GM12875 (cell line): ENCODE data around the gene TNIK.

Experiments
- H3K4me3 ChIP-seq: one replicate; pipeline ENCODE4 v1.5.1; 2011; ENCODE audit warnings: low read depth, low read length, control low read depth
- CTCF ChIP-seq: IDR thresholded peaks from 2 replicates; pipeline ENCODE4 v1.5.1; 2011; ENCODE audit warnings: low read depth, mild to moderate bottlenecking, control low read depth, inconsistent platforms, low read length, moderate library complexity, borderline replicate concordance; ENCODE audit not compliant: insufficient read depth

The TNIK gene

GRCh38 chr3:171058058-171058457 lies 402.1 kb downstream of the TNIK start:
- TF ChIP-seq CTCF = no peak
- H3K4me3 ChIP-seq = no peak overlapping the region

DNA sequence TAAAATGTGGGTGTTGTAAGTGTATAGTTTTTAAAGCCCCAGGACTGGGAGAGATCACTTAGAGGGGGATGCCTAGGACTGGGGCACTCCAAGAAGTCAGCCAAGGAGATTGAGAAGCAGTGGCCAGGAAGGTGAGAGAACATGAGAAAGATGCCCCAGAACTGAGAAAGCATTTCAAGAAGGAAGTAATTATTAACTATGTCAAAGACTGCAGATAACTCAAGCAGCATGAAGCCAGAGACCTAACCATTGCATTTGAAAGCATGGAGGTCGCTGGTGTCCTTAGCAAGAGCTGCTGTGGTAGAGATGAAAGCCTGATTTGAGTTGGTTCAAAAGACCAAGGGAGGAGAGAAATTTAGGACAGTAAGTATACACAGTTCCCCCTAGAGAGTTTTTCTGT lies 403.1 kb downstream of the TNIK start:
- no peak overlapping the region for H3K4me3 ChIP-seq
- TF ChIP-seq CTCF = no peak

DNA sequence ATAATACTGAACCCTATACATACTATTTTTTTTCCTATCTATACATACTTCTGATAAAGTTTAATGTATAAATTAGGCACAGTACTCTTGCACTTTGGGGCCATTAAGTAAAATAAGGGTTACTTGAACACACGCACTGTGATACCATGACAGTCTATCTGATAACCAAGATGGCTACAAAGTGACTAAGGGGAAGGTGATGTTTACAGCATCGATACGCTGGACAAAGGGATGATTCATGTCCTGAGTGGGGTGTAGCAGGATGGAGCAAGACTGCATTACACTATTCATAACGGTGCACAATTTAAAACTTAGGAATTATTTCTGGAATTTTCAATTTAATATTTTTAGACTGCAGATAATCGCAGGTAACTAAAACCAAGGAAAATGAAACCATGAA lies 403.7 kb downstream of the TNIK start:
- H3K4me3 ChIP-seq = no peak overlapping the region
- no peak for TF ChIP-seq CTCF

DNA sequence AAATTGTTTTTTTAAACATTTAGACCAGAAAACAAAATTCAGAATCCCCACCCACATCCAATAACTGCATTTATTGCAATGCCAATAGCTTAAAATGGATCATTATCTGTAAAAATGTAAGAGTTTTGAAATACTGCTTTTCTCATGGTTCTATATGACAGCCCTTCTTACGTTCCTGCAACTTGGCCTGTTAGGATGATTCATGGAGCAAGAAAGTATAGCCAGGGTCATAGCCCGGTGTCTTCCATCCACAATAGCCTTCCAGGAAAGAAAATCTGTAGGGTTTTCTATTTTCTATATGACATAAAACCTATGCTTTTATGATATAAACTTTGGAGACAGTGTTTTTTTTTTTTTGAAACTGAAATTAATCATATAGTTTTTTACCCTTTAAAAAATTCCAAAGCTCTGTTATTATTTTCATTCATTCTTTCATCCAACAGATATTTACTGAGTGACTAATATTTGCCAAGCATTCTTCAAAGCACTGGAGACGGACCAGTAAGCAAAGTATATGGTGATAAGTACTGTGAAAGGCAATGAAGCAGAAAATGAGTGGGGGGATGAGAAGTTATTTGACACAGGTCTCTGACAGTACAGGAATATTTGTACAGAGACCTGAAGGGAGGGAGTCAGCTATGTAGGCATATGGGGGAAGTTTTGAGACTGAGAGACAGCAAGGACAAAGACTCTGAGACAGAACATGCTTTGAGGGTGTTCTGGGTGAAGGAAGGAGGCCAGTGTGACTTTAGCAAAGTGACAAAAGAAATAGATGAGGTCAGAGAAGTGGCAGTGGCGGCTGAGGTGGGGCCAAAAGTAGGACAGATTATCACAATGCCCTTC lies 404.6 kb downstream of the TNIK start:
- TF ChIP-seq CTCF = no peak
- no peak overlapping the region for H3K4me3 ChIP-seq

- TF ChIP-seq CTCF = no peak
- H3K4me3 ChIP-seq = no peak overlapping the region
Measured at GRCh38 chr3:171054921-171055320, 405.3 kb downstream of the TNIK start.

DNA sequence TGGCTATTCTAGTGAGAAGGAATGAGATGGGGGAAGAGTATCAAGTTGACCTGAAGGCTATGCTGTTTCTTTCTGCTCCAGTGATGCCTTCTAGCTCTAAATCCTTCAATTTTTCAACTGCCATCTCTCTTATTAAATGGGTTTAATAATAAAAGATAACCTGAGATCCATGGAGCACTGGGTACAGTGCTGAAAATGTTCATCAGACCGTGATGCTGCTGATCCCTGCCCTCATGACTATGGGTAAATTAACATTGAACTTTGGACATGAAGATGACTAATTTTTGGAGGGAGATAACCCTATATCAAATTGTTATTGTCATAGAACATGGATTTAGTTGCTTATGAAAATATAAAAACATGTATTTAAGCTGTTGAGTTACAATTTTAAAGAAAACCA lies 406.0 kb downstream of the TNIK start:
- H3K4me3 ChIP-seq = no peak overlapping the region
- TF ChIP-seq CTCF = no peak

GRCh38 chr3:171049861-171050444 lies 410.3 kb downstream of the TNIK start:
- peak; percentile 53; the same call in 1 of the 2 replicates for TF ChIP-seq CTCF
- no peak overlapping the region for H3K4me3 ChIP-seq
